Dendritic cell treated with granulocyte-macrophage colony-stimulating factor and Interleukin-4, amounts not matched to agents 40 ng/mL and 50 ng/mL, for 4 days (primary cell): ENCODE results near the gene GYS2.
"Not testable (repeated sequence)": the region's sequence is repeated elsewhere in the genome, so short reads cannot be mapped to it uniquely, and the experiment has no call there.

Experiments used
- H3K27ac Mint-ChIP-seq: one replicate; pipeline ENCODE4 v1.8.0; 2022; ENCODE audit warnings: mild to moderate bottlenecking, mixed read lengths
- H3K27me3 Mint-ChIP-seq: one replicate; pipeline ENCODE4 v1.8.0; 2022; ENCODE audit warnings: mild to moderate bottlenecking, mixed read lengths
- H3K36me3 Mint-ChIP-seq: one replicate; pipeline ENCODE4 v1.8.0; 2022; ENCODE audit warnings: low read depth, mixed read lengths
- H3K4me1 Mint-ChIP-seq: one replicate; pipeline ENCODE4 v1.8.0; 2022; ENCODE audit warnings: low read depth, mixed read lengths
- H3K4me3 Mint-ChIP-seq: one replicate; pipeline ENCODE4 v1.8.0; 2022; ENCODE audit warnings: mild to moderate bottlenecking, moderate library complexity, mixed read lengths
- H3K9me3 Mint-ChIP-seq: one replicate; pipeline ENCODE4 v1.8.0; 2022; ENCODE audit warnings: mixed read lengths
- intact Hi-C: fragments of 100-400 bp; cut with micrococcal nuclease; formaldehyde crosslinking; loops from one replicate; pipeline ENCODE4 v1.15.0; 2022

Gene GYS2

GRCh38 chr12:21618566-21618965, 13.9 kb upstream of the GYS2 start:
- Mint-ChIP-seq H3K36me3 (no peaks in the 10 kb centered on the region), H3K27me3 (no peaks in the 10 kb centered on the region), H3K4me1 (peaks cover 18% of the 10 kb centered on the region), H3K4me3 (no peak overlapping the region), H3K27ac (no peak overlapping the region), H3K9me3 (no peaks in the 10 kb centered on the region)
- intact Hi-C loops, result no loop called here

DNA sequence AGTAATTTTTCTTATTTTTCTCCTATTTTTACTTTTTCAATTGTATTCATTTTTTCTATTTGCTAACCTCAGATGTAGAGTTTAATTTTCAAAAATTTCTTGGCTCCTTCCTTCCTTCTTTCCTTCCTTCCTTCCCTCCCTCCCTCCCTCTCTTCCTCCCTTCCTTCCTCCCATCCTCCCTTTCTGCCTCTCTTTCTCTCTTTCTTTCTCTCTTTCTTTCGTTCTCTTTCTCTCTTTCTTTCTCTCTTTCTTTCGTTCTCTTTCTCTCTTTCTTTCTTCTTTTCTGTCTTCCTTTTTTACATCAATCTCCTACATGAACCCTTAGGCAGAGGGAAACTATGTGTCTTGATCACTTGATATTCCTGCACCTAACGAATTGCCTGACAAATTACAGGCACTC, 12.4 kb upstream of the GYS2 start:
- peaks cover 18% of the 10 kb centered on the region for H3K4me1 Mint-ChIP-seq
- no peaks in the 10 kb centered on the region for H3K9me3 Mint-ChIP-seq

DNA sequence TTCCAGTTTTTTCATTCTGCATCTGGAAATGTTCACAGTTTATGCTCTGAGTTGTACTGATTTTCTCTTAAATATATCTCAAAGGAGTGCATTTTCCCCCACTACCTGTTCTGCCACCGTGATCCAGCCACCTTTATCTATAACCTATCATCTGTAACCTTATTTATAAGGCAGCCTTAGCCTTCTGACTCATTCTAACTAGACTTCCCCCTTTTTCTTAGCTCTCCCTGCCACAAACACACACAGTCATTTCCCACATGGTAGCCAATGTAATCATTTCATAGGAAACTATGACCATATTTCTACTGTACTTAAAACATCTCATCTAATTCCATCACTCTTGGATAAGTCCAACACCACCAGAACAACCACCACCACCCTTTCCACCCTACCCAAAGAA, 10.8 kb upstream of the GYS2 start:
- no peaks in the 10 kb centered on the region for H3K36me3 Mint-ChIP-seq
- no peaks in the 10 kb centered on the region for H3K27me3 Mint-ChIP-seq
- no peak overlapping the region for H3K4me3 Mint-ChIP-seq
- no peaks in the 10 kb centered on the region for H3K9me3 Mint-ChIP-seq
- no peak overlapping the region for H3K27ac Mint-ChIP-seq
- H3K4me1 Mint-ChIP-seq, result peaks cover 18% of the 10 kb centered on the region
- intact Hi-C loops, result no loop called here

More for the DNA sequence above, 12.4 kb upstream of the GYS2 start:
- Mint-ChIP-seq H3K27ac (no peak overlapping the region), H3K36me3 (no peaks in the 10 kb centered on the region), H3K4me3 (no peak overlapping the region), H3K27me3 (no peaks in the 10 kb centered on the region)
- intact Hi-C loops, result no loop called here

GRCh38 chr12:21614506-21614905, 9.9 kb upstream of the GYS2 start:
- H3K4me1 Mint-ChIP-seq, result peaks cover 18% of the 10 kb centered on the region
- H3K4me3 Mint-ChIP-seq, result no peak overlapping the region
- H3K27me3 Mint-ChIP-seq, result no peaks in the 10 kb centered on the region
- intact Hi-C loops, result no loop called here
- H3K27ac Mint-ChIP-seq, result no peak overlapping the region
- H3K36me3 Mint-ChIP-seq, result no peaks in the 10 kb centered on the region
- no peaks in the 10 kb centered on the region for H3K9me3 Mint-ChIP-seq

- H3K27ac Mint-ChIP-seq, result no peak overlapping the region
- H3K4me3 Mint-ChIP-seq, result no peak overlapping the region
- intact Hi-C loops, result no loop called here
- no peaks in the 10 kb centered on the region for H3K9me3 Mint-ChIP-seq
- H3K27me3 Mint-ChIP-seq, result no peaks in the 10 kb centered on the region
- H3K36me3 Mint-ChIP-seq, result no peaks in the 10 kb centered on the region
- peaks cover 18% of the 10 kb centered on the region for H3K4me1 Mint-ChIP-seq
Observed at GRCh38 chr12:21613931-21614330, 9.3 kb upstream of the GYS2 start.

- no peak overlapping the region for H3K27ac Mint-ChIP-seq
- H3K27me3 Mint-ChIP-seq, result no peaks in the 10 kb centered on the region
- no peaks in the 10 kb centered on the region for H3K4me1 Mint-ChIP-seq
- no peaks in the 10 kb centered on the region for H3K36me3 Mint-ChIP-seq
- H3K9me3 Mint-ChIP-seq, result no peaks in the 10 kb centered on the region
- intact Hi-C loops, result loop anchor here (1.0 kb wide), 1 partner anchor 72 kb away; no protein-coding TSS in a partner anchor
- H3K4me3 Mint-ChIP-seq, result no peak overlapping the region
Observed at GRCh38 chr12:21608196-21608595, 3.5 kb upstream of the GYS2 start.

GRCh38 chr12:21607701-21608100, 3.1 kb upstream of the GYS2 start:
- intact Hi-C loops, result loop anchor here (1.0 kb wide), 1 partner anchor 73 kb away; no protein-coding TSS in a partner anchor
- H3K36me3 Mint-ChIP-seq, result no peaks in the 10 kb centered on the region
- no peaks in the 10 kb centered on the region for H3K4me1 Mint-ChIP-seq
- H3K27ac Mint-ChIP-seq, result no peak overlapping the region
- H3K9me3 Mint-ChIP-seq, result no peaks in the 10 kb centered on the region
- no peak overlapping the region for H3K4me3 Mint-ChIP-seq
- no peaks in the 10 kb centered on the region for H3K27me3 Mint-ChIP-seq

- H3K9me3 Mint-ChIP-seq, result no peaks in the 10 kb centered on the region
- no peaks in the 10 kb centered on the region for H3K27me3 Mint-ChIP-seq
- no peak overlapping the region for H3K27ac Mint-ChIP-seq
- H3K4me3 Mint-ChIP-seq, result no peak overlapping the region
- no peaks in the 10 kb centered on the region for H3K36me3 Mint-ChIP-seq
- no peaks in the 10 kb centered on the region for H3K4me1 Mint-ChIP-seq
- intact Hi-C loops, result no loop called here
Observed at GRCh38 chr12:21606175-21606574, 1.5 kb upstream of the GYS2 start.

DNA sequence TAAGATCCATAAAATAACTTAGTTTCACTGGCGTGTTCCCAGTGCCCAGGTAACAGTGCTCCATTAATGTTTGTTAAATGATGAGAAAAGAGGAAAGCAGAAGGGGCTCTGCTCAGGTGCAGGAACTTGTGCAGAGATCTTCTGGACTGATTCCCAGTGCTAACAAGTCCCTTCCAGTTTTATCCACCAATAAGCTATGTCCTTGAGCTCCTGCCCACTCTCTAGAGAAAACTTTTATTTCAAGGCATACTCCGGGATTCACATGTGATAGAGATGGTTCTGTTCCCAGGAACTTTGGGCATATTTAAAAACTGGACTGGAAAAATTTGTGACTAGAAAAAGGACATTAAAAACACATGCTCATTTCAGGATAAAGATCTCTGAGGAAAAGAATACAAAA, 1.9 kb downstream of the GYS2 start:
- Mint-ChIP-seq H3K27me3 (no peaks in the 10 kb centered on the region), H3K4me3 (no peak overlapping the region), H3K27ac (no peak overlapping the region), H3K9me3 (no peaks in the 10 kb centered on the region), H3K4me1 (no peaks in the 10 kb centered on the region), H3K36me3 (no peaks in the 10 kb centered on the region)
- intact Hi-C loops, result no loop called here

GRCh38 chr12:21600196-21600595, 4.5 kb downstream of the GYS2 start:
- intact Hi-C loops, result no loop called here
- Mint-ChIP-seq H3K36me3 (no peaks in the 10 kb centered on the region), H3K27me3 (no peaks in the 10 kb centered on the region), H3K4me3 (no peak overlapping the region), H3K4me1 (no peaks in the 10 kb centered on the region), H3K9me3 (no peaks in the 10 kb centered on the region), H3K27ac (no peak overlapping the region)

DNA sequence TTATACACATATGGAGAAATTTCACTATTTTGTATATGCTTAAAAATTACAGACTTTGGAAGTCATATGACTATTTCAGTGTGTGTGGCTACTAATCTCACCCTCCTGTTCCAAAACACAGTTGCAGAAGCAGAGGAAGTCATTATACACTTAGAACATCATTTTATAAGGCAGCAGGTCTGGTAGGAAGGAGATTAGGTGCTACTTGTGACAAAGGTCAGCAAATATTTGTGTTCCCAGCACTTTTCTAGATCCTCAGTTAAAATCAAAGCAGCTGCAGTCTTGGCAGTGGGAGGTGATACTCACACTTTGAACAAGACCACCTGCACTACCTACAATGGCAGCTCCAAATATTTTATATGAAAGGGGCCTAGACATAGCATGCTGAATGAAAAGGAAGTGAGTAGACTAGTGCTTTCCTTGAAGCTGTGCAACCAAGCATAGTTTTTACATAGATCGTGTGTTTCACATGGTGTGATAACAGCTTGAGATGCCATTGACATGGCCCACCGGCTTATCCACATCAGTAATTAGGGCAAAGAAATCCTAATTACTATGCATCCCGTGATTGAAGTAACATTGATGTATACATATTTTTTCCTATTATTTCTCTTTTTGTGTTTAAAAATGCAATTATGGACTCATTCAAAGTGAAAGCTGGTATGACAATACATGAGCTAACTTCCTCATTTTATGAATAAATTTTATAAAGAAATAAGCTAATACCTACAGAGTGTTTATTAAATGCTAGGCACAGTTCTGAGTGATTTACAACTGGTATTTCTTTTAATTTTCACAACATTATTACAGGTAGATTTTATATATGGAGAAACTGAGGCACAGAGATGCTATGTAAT, 5.3 kb downstream of the GYS2 start:
- Mint-ChIP-seq H3K4me1 (no peaks in the 10 kb centered on the region), H3K36me3 (no peaks in the 10 kb centered on the region), H3K4me3 (no peak overlapping the region), H3K27ac (no peak overlapping the region), H3K27me3 (no peaks in the 10 kb centered on the region), H3K9me3 (no peaks in the 10 kb centered on the region)
- intact Hi-C loops, result no loop called here

- intact Hi-C loops, result no loop called here
- Mint-ChIP-seq H3K27ac (no peak overlapping the region), H3K9me3 (no peaks in the 10 kb centered on the region), H3K27me3 (no peaks in the 10 kb centered on the region), H3K4me3 (no peak overlapping the region), H3K36me3 (no peaks in the 10 kb centered on the region), H3K4me1 (no peaks in the 10 kb centered on the region)
Observed at GRCh38 chr12:21598651-21599050, 6.0 kb downstream of the GYS2 start.

DNA sequence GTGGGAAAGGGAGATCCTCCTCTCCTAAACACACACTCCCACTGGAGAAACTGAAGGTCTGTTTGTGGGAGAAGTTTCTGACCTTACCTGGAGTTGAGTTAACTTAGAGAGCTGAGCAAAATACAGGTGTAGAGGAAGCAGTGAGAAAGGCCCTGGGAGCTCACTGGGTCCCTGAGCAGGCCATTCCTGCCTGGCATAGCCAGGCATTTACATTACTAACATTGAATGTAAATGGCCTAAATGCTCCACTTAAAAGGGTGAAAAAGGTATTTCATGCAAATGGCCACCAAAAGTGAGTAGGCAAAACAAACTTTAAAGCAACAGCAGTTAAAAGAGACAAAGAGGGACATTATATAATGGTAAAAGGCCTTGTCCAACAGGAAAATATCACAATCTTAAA, 9.3 kb downstream of the GYS2 start:
- H3K4me3 Mint-ChIP-seq, H3K27ac Mint-ChIP-seq, H3K27me3 Mint-ChIP-seq, intact Hi-C loops, H3K4me1 Mint-ChIP-seq, H3K36me3 Mint-ChIP-seq: not testable (repeated sequence)
- peaks cover 21% of the 10 kb centered on the region for H3K9me3 Mint-ChIP-seq

DNA sequence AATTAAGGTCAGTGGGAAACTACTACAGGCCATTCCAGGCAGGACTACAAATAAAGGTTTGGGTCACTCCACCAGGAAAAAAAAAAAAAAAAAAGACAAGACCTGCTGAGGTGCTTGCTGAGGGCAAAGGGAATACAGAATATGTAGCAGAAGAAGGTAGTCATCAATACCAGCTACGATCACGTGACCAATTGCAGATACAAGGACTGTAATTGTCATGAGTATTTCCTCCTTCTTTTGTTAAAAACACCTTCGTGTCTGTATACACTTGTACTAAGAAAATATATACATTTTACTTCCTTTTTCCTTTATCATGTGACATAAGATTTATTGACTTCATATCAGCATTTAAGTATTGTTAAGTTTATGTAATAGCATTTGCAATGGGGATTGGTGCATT, 19.2 kb downstream of the GYS2 start:
- H3K27me3 Mint-ChIP-seq, result no peaks in the 10 kb centered on the region
- H3K36me3 Mint-ChIP-seq, result no peaks in the 10 kb centered on the region
- H3K4me3 Mint-ChIP-seq, result no peak overlapping the region
- intact Hi-C loops, result no loop called here
- peaks cover 40% of the 10 kb centered on the region for H3K9me3 Mint-ChIP-seq
- H3K27ac Mint-ChIP-seq, result no peak overlapping the region
- peaks cover 13% of the 10 kb centered on the region for H3K4me1 Mint-ChIP-seq
